Measurements from ENCODE around the gene PSMC5.

PSMC5 gene

DNA sequence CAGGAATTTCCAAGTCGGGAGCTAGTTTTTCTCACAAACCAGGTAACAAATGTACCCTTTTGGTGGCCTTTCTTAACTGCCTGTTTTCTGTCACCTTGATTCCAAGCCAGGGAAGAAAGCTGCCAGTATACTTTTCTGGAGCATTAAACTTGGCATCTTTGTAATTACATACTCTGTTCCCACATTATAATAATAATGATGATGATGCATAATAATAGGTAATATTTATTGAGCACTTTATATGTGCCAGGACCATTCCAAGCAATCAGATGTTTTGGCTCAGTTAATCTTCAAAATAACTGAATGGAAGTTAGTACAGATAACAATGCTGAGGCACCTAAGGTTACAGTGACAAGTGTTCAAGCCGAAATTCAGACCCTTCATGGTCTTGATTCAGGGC is 11.1 kb upstream of the PSMC5 start:
- TF ChIP-seq GATA2 (IDR thresholded peaks at IDR 0.05; ENCODE audit: low read depth, low read length) (no peak), GATA3 (IDR thresholded peaks at IDR 0.05; ENCODE audit: low read depth, low read length) (no peak)

DNA sequence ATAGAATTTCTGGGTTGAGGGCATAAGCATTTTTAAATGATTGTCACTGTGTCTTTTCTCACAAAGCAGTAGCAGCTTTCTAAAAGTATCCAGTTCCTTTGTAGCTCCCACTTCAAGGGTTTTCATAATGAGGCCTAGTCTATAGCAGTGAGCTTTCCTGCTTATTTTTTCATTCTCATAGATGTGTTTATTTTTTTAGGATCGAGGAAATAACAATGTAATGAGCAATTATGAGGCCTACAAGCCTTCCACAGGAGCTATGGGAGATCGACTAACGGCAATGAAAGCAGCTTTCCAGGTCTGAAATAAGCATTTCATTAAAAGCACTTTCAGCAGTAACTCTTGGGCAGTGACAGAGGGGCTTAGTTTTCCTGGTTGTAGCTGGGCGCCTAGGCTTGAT is 10.6 kb upstream of the PSMC5 start:
- TF ChIP-seq GATA3 (IDR thresholded peaks at IDR 0.05; ENCODE audit: low read depth, low read length) (no peak), GATA2 (IDR thresholded peaks at IDR 0.05; ENCODE audit: low read depth, low read length) (no peak)

DNA sequence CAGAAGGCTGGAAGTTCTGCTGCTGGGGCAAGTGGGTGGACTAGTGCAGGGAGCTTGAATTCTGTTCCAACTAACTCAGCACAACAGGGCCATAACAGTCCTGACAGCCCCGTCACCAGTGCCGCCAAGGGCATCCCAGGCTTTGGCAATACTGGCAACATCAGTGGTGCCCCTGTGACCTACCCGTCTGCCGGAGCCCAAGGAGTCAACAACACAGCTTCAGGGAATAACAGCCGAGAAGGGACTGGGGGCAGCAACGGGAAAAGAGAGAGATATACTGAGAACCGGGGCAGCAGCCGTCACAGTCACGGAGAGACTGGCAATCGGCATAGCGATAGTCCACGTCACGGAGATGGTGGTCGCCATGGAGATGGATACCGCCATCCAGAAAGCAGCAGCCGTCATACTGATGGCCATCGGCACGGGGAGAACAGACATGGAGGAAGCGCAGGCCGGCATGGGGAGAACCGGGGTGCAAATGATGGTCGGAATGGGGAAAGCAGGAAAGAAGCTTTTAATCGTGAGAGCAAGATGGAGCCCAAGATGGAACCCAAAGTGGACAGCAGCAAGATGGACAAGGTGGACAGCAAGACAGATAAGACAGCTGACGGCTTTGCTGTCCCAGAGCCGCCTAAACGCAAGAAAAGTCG is 9.4 kb upstream of the PSMC5 start:
- no peak for TF ChIP-seq GATA2 (IDR thresholded peaks at IDR 0.05; ENCODE audit: low read depth, low read length)
- no peak for TF ChIP-seq GATA3 (IDR thresholded peaks at IDR 0.05; ENCODE audit: low read depth, low read length)

DNA sequence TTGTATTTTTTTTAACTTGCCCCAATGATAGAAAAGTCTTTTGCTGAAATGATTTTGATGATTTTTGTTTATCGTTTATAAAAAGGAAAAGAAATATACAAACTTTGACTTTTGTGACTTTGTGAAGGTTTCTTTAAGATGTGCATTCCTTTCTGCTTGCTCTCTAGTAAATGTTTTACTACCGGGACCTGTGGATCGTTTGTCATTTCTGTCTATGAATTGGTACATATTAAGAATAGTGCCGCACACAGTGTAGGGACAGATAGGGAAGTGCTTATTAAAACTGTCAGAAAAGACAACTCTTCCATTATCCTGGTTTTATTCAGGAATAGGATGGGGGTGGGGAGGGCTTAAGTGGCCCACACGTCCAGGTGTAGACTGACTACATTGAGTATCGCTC is 8.1 kb upstream of the PSMC5 start:
- TF ChIP-seq GATA3 (IDR thresholded peaks at IDR 0.05; ENCODE audit: low read depth, low read length): no peak
- no peak for TF ChIP-seq GATA2 (IDR thresholded peaks at IDR 0.05; ENCODE audit: low read depth, low read length)

DNA sequence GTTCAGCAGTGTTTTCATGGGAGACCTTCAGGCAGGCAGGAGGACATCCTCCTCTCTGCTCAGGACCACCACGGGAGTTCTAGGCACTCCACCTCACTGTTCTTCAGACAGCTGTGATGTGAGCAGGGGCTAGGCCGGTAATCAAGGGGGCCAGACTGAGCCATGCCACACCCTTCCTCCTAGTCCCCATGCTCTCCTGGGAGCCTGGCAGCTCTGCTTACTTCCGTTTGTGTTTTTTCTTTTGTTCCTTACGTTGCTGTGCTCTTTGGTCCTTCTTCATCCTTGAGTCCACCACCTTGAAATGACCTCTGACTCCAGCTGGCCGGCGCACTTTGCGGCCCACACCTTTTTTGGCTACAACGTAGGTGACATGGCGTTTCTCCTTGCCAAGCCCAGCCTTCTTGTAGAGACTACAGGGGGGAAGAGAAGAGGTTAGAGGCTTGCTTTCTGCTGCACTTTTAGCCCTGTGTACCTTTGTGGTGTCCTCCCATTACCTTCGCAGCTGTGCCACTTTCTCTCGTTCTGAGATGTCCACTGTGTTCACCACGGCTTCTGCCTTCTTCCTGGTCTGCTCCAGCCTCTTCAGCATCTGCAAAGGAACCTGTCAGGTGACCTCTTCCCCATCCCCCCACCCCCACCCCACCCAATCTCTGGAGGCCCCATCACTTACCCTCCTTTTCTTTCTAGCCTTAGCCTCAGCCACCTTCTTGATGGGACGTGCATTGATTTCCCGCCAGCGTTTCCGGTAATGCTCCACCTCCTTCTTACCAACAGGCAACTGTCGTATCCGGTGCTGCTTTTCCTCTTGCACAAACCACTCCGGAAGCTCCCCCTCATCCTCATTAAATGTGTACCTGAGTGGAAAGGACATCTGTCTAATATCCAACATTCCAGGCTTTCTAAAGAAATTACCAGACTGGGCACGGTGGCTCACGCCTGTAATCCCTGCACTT is 7.4 kb upstream of the PSMC5 start:
- TF ChIP-seq GATA3 (IDR thresholded peaks at IDR 0.05; ENCODE audit: low read depth, low read length) (no peak), GATA2 (IDR thresholded peaks at IDR 0.05; ENCODE audit: low read depth, low read length) (no peak)

DNA sequence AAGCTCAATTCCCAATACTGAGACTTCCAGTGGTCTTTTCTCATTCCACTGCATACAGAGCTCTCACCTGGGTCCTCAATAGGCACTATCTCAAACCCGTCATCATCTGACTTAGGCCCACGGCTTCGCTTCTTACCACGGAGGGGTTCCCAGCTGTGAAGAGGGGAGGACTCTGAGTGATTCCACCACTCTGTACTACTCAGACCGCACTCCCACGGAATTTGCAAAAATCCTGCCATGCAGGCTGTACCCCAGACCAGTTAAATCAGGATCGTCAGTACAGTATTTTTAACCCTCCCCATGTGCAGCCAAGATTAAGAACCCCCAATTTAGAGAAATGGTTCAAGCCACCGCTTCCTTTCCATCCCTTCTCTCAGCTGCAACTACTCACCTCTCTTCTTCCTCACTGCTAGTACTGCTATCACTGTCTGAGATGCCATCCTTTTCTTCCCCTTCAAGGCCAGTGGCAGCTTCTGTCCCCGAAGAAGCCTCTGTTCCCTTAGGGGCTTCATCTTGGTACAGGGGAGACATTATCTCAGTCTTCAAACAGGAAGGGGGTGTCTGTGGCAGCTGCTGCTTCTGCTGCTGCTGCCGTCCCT is 6.2 kb upstream of the PSMC5 start:
- TF ChIP-seq GATA2 (IDR thresholded peaks at IDR 0.05; ENCODE audit: low read depth, low read length): no peak
- no peak for TF ChIP-seq GATA3 (IDR thresholded peaks at IDR 0.05; ENCODE audit: low read depth, low read length)

DNA sequence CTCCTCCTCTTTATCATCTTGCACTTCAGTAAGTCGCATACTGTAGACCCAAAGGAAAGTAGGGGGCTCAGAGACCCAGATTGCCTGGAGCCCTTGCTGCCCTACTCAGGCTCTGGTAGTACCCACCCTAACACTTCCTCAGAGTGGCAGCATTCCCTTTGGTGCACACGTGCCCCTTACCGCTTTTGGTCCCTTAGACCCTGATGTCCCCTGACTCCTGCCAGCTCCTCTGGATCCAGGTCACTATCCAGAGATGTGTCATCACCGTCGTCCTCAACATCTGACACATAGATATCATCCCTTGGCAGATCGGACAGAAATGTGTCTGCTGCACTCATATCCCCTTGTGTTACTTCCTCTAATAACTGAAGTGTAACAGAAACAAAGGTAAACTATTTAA is 5.4 kb upstream of the PSMC5 start:
- TF ChIP-seq GATA3 (IDR thresholded peaks at IDR 0.05; ENCODE audit: low read depth, low read length) (no peak), GATA2 (IDR thresholded peaks at IDR 0.05; ENCODE audit: low read depth, low read length) (no peak)

DNA sequence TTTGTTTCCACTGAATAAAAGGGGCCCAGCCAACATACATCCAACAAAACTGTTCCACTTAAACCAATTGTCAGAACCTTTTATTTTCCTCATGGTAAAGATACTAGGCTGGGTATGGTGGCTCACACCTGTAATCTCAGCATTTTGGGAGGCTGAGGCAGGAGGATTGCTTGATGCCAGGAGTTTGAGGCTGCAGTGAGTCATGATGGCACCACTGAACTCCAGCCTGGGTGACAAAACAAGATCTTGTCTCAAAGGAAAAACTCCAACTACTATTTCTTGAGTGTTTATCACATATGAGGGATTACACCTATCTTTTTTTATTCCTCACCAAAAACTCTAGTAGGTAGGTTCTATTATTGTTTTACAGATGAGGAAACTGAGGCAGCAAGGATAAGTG is 4.7 kb upstream of the PSMC5 start:
- TF ChIP-seq GATA2 (IDR thresholded peaks at IDR 0.05; ENCODE audit: low read depth, low read length) (no peak), GATA3 (IDR thresholded peaks at IDR 0.05; ENCODE audit: low read depth, low read length) (no peak)

DNA sequence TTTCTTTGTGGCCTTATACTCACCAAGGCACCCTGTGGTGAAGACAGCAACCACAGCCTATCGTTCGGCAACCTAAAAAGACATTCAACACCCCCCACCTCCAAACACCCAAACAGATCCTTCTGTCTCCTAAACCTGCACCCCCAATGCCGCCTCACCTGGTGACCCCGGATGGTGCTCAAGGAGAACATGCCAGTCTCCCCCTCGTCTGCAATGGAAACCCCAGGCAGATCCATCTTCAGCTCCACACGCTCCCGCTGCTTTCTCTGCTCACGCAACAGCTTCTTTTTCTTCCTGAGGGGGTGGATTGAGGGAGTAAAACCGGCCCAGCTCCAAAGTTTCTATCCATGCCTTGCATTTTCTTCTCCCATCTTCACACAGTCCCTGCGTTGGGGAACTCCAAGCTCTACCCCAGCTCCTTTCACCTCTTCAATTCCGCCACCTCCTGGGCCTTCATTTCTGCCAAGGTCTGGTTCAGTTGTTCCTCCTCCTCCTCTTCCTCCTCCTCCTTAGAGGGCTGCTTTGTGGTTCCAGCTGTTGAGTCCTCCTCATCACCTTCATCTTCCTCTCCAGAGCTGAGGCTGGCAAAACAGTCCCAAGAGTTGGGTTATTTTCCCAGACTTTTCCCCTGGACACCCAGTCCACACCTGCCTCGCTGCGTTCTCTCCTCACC is 3.4 kb upstream of the PSMC5 start:
- TF ChIP-seq GATA3 (IDR thresholded peaks at IDR 0.05; ENCODE audit: low read depth, low read length) (no peak), GATA2 (IDR thresholded peaks at IDR 0.05; ENCODE audit: low read depth, low read length) (no peak)

DNA sequence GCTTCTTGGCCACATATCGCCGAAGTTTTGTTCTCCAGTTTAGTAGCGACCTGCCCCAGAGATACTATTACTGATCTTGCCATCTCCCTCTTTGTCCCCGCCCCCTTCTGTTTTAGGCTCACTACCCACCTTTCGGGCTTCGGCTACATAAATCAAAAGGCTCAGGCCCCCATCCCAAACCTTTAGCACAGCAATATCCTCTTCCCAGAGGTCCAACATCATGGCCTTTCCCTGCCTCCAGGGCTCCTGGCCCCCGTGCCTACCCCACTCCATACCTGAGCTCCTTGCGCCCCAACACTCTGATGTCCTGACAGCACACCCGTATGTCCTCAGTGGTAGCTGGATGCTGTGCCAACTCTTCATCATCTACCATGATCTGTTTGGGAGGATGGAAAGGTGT is 2.9 kb upstream of the PSMC5 start:
- TF ChIP-seq GATA2 (IDR thresholded peaks at IDR 0.05; ENCODE audit: low read depth, low read length): no peak
- no peak for TF ChIP-seq GATA3 (IDR thresholded peaks at IDR 0.05; ENCODE audit: low read depth, low read length)

DNA sequence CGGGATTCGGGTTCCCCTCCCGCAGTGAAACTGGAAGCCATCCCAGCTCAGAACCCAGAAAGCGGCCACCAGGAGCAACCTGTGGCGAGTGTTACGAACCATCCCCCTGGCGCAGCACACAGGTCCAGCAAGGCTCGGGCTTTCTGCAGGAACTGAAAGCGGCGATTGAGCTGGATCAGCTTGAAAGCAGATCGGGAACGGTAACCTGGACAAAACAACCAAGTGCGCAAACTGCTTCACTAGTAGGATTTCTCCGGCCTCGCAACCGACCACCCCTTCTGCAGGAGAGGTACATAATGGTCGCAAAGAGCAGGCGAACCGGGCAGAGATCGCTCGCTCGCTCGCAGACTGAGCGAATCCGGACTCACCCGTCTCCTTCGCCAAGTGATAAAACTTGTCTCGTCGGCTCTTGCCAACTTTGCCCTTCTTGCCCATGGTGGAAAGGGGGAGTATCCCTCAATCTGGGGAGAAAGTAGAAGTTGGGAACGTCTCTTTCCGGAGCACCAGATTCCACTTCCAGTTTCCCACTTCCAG is 696 bp upstream of the PSMC5 start:
- no peak for TF ChIP-seq GATA2 (IDR thresholded peaks at IDR 0.05; ENCODE audit: low read depth, low read length)
- no peak for TF ChIP-seq GATA3 (IDR thresholded peaks at IDR 0.05; ENCODE audit: low read depth, low read length)

DNA sequence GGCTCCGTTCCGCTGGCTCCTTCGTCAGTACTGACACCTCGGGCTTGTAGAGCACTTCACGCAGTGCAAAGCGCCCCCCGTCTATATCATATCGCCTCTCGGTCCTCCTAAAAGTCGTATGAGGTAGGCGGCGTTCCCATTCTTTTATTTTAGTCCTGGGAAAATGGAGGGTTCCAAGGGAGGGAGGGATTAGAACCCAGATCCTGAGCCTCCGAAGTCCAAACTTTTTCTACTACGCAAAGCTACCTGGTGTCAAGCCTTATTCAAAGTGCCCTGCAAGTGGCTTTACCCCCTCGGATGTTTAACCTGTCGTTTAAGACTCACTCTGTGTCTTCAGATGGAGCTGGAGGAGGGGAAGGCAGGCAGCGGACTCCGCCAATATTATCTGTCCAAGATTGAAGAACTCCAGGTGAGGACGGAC is 580 bp downstream of the PSMC5 start:
- no peak for TF ChIP-seq GATA3 (IDR thresholded peaks at IDR 0.05; ENCODE audit: low read depth, low read length)
- no peak for TF ChIP-seq GATA2 (IDR thresholded peaks at IDR 0.05; ENCODE audit: low read depth, low read length)

DNA sequence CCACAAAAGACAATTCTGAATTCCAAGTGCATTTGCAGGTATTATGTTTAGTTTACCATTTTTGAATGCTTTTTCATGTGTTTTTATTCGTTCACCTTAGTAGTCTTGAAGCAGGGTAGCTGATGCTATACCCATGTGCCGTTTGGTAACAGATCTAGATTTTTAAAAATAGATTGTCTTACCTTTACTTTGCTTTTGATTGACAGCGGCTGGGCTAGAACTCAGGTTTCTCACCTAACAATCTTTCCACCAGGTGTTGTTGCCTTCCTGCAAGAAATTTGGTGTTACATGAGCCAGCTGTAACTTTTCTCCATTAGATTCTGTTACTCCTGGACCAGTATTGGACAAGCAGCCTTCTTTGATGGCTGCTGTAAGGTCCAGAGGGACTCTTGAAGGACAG is 1.7 kb downstream of the PSMC5 start:
- TF ChIP-seq GATA2 (IDR thresholded peaks at IDR 0.05; ENCODE audit: low read depth, low read length): no peak
- no peak for TF ChIP-seq GATA3 (IDR thresholded peaks at IDR 0.05; ENCODE audit: low read depth, low read length)

DNA sequence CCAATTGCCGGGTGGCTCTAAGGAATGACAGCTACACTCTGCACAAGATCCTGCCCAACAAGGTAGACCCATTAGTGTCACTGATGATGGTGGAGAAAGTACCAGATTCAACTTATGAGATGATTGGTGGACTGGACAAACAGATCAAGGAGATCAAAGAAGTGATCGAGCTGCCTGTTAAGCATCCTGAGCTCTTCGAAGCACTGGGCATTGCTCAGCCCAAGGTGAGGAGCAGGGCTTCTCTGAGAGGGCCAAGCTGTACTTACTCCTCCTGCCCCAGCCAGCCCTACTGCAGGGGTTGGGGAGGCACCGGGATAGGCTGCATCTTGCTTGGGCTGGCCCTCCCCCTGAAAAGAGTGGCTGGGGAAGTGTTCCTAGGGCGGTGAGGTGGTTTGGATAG is 3.0 kb downstream of the PSMC5 start:
- no peak for TF ChIP-seq GATA3 (IDR thresholded peaks at IDR 0.05; ENCODE audit: low read depth, low read length)
- no peak for TF ChIP-seq GATA2 (IDR thresholded peaks at IDR 0.05; ENCODE audit: low read depth, low read length)
